Activated CD4-positive, alpha-beta T cell treated with anti-CD3 and anti-CD28 coated beads for 36 hours (primary cell): ENCODE data around the gene PACSIN2. TPM values are rescaled to one million over a fixed set of nuclear protein-coding genes. Genes with fewer than 3 reads are reported as not detected.
"Not testable (repeated sequence)": the region's sequence is repeated elsewhere in the genome, so short reads cannot be mapped to it uniquely, and the experiment has no call there.

Experiments
- ATAC-seq: fragments of 200-7000 bp; cut with Tn5 transposase; one replicate; pipeline ENCODE4 v1.10.0; 2021; ENCODE audit warnings: mild to moderate bottlenecking, moderate library complexity
- CTCF ChIA-PET: fragments of 350-600 bp; sonication (Branson Sonifier 250); formaldehyde crosslinking; loops from one replicate; lab custom pipeline; 2021; ENCODE audit warnings: antibody characterized with exemption; lab: Charles Lee
- POLR2A ChIA-PET: fragments of 350-600 bp; sonication (Branson Sonifier 250); formaldehyde crosslinking; loops from one replicate; lab custom pipeline; 2021; ENCODE audit warnings: antibody characterized with exemption, inconsistent platforms; lab: Charles Lee
- DNase-seq: peaks from one replicate; pipeline ENCODE4 v3.0.0-alpha.2; 2020
- H3K27ac Mint-ChIP-seq: one replicate; pipeline ENCODE4 v1.8.0; 2021; ENCODE audit warnings: mixed read lengths
- H3K27me3 Mint-ChIP-seq: one replicate; pipeline ENCODE4 v1.8.0; 2021; ENCODE audit warnings: mixed read lengths
- H3K36me3 Mint-ChIP-seq: one replicate; pipeline ENCODE4 v1.8.0; 2021; ENCODE audit warnings: low read depth, mixed read lengths
- H3K4me1 Mint-ChIP-seq: one replicate; pipeline ENCODE4 v1.8.0; 2021; ENCODE audit warnings: mixed read lengths
- H3K4me3 Mint-ChIP-seq: one replicate; pipeline ENCODE4 v1.8.0; 2021; ENCODE audit warnings: mild to moderate bottlenecking, moderate library complexity, mixed read lengths
- H3K9me3 Mint-ChIP-seq: one replicate; pipeline ENCODE4 v1.8.0; 2021; ENCODE audit warnings: low read depth, mixed read lengths
- intact Hi-C, 2 experiments: fragments of 100-400 bp; cut with DNase I in 1 of 2; cut with micrococcal nuclease in 1 of 2; formaldehyde crosslinking; loops; one replicate each; pipeline versions ENCODE4 v1.14.2 to v1.15.1; 2022 to 2024; cut with DNase I, micrococcal nuclease
- total RNA-seq, 2 experiments: library from RNA; stranded (reverse); gene quantifications; one replicate each; pipeline ENCODE4 v1.2.3, GENCODE V29; 2021

The PACSIN2 gene
- total RNA-seq, 2 experiments from 2014 or later, result 27.9 to 28.1 TPM

DNA sequence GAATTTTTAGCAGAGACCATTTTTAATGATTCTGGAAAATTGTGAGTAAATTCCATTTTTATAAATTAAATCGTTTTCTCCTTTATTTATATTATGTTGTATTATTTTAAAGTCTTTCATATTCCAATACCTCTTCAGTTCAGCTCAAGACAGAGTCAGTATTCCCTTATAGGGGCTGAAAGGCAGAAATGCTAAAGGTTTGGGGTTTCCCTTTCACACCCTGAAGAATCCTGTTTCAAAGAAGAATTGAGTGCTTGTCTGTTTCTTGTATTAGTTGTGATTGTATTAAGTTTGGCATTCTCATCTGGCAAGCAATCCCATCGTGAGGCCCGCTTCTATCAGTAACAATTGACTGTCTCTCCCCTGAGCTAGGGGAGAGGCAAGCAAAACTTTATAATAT, 57.4 kb downstream of the PACSIN2 start:
- Mint-ChIP-seq H3K4me1 (peaks cover 51% of the 10 kb centered on the region), H3K27me3 (no peaks in the 10 kb centered on the region), H3K36me3 (peaks cover 4% of the 10 kb centered on the region), H3K9me3 (no peaks in the 10 kb centered on the region), H3K4me3 (no peak overlapping the region), H3K27ac (no peak overlapping the region)
- DNase-seq (no peak), ATAC-seq (no peak)
- CTCF ChIA-PET, result no interaction called here
- intact Hi-C loops, result no loop called here
- POLR2A ChIA-PET, result no interaction called here

DNA sequence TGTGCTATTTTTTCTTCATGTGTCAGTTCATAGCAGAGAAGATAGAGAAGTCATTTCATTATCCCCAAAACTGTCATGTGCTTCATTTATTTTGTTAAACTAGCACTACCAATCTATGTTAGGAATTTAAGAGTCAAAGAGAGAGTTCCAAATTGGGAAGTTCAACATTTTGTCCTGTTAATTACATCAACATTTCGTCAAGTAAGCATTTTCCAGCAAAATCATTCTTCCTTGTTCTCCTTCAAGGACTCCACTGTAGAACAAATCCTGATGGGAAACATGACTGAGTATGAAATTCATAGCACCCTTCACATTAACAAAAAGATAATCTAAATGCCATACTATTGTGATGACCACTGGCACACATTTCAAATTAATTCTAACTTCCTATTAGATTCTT, 59.1 kb downstream of the PACSIN2 start:
- no peak for DNase-seq
- ChIA-PET POLR2A (no interaction called here), CTCF (no interaction called here)
- intact Hi-C loops, result no loop called here
- peaks cover 44% of the 10 kb centered on the region for H3K4me1 Mint-ChIP-seq
- peaks cover 2% of the 10 kb centered on the region for H3K36me3 Mint-ChIP-seq
- no peaks in the 10 kb centered on the region for H3K9me3 Mint-ChIP-seq
- no peak overlapping the region for H3K27ac Mint-ChIP-seq
- no peak for ATAC-seq
- no peaks in the 10 kb centered on the region for H3K27me3 Mint-ChIP-seq
- H3K4me3 Mint-ChIP-seq, result no peak overlapping the region

DNA sequence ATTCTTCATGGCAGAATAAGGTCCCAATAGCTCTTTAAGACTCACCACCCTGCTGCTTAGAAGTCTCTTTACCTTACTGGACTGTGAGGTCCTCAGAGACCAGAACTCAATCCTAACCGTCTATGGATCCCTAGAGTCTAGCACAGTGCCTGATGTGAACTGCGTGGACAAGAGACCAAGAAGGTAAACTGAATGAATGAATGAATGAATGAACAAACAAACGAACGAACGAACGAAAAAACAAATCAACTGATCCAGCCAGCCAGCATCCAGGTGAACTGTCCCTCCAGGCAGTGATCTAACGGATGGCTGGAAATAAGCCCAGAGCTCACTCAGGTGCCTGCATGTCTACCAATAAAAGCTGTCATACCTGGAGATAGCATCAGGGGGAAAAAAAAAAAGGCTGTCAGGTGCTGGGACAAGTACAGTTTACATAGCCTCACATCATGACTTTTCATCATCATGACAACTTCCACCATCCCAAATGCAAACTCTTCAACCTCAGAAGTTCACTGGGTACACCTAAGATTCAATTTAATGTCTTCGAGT, 59.8 kb downstream of the PACSIN2 start:
- DNase-seq (no peak), ATAC-seq (no peak)
- Mint-ChIP-seq H3K4me3 (no peak overlapping the region), H3K36me3 (peaks cover 2% of the 10 kb centered on the region), H3K27me3 (no peaks in the 10 kb centered on the region), H3K9me3 (no peaks in the 10 kb centered on the region), H3K4me1 (peaks cover 37% of the 10 kb centered on the region), H3K27ac (no peak overlapping the region)
- intact Hi-C loops, result no loop called here
- ChIA-PET POLR2A (no interaction called here), CTCF (no interaction called here)

DNA sequence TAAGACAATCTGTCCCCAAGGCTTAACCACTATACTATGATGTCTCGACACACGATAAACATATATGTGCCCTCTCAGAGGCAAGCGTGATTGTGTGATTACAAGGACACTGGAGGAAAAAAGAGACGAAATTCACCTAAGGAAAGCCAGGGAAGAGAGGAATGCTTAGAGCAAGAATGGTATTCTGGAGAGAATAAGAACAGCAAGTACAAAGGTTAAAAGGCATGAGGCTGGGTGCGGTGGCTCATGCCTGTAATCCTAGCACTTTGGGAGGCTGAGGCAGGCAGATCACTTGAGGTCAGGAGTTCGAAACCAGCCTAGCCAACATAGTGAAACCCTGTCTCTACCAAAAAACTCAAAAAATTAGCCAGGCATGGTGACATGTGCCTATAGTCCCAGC, 61.2 kb downstream of the PACSIN2 start:
- CTCF ChIA-PET, result interaction anchor here (0.7 kb wide), 1 partner anchor 11 kb away, joined by 4 read pairs; no protein-coding TSS in a partner anchor
- H3K36me3 Mint-ChIP-seq, H3K27me3 Mint-ChIP-seq, H3K27ac Mint-ChIP-seq, DNase-seq, intact Hi-C loops, H3K9me3 Mint-ChIP-seq, POLR2A ChIA-PET, H3K4me3 Mint-ChIP-seq, ATAC-seq: not testable (repeated sequence)
- peaks cover 27% of the 10 kb centered on the region for H3K4me1 Mint-ChIP-seq

DNA sequence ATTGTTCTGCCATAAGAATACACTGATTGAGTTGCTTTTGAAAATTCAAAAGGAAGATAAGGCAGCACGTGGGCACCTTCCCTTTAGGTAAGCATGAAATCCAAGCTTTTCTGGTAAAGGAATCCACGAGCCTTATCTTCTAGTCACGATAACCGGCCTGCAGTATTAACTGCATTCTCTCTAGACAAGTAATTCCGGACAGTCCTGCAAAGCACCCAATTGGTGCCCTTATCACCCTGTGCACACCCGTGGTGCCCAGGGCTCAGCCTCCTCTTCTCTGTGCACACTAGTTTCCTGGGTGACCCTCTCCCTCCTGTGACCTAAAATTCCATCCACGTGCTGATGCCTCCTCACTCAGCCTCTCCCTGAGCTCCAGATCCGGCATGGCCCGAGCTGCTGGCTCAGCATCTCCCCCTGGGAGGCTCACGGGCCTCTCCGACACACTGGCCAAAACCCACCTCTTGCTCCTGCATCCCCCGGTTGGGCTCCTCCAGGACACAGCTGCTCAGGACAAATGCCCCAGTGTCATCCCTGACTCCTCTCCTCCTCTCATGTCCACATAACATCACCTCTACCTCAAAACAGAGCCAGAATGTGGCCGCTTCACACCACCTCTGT, 63.7 kb downstream of the PACSIN2 start:
- POLR2A ChIA-PET, result interaction anchor here (0.7 kb wide), 1 partner anchor 60 kb away, joined by 3 read pairs; no protein-coding TSS in a partner anchor
- Mint-ChIP-seq H3K9me3 (no peaks in the 10 kb centered on the region), H3K27ac (no peak overlapping the region), H3K4me1 (peaks cover 38% of the 10 kb centered on the region), H3K27me3 (no peaks in the 10 kb centered on the region), H3K4me3 (no peak overlapping the region), H3K36me3 (no peaks in the 10 kb centered on the region)
- intact Hi-C loops, result no loop called here
- ATAC-seq (no peak), DNase-seq (no peak)
- CTCF ChIA-PET, result no interaction called here

DNA sequence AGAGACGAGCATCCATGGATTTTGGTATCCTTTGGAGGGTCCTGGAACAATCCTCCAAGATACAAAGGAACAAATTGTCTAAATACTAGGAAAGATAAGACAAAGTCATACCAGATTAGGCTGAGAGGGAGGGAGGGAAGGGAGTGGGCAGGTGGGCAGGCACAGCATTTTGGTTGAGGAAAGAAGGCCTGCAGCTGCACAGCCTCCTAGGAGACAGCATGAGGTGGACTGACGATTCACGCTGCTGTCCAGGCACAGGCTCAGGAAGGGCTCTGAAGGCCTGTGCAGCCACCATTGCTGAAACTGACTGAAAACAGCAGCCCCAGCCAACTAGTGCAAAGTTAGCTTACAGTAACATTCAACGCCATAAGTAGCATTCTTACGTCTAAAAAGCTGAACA, 64.7 kb downstream of the PACSIN2 start:
- CTCF ChIA-PET, result no interaction called here
- no peaks in the 10 kb centered on the region for H3K27me3 Mint-ChIP-seq
- no peaks in the 10 kb centered on the region for H3K9me3 Mint-ChIP-seq
- no peak overlapping the region for H3K27ac Mint-ChIP-seq
- intact Hi-C loops, result no loop called here
- H3K36me3 Mint-ChIP-seq, result no peaks in the 10 kb centered on the region
- ATAC-seq, result no peak
- POLR2A ChIA-PET, result no interaction called here
- no peak overlapping the region for H3K4me3 Mint-ChIP-seq
- DNase-seq, result no peak
- peaks cover 46% of the 10 kb centered on the region for H3K4me1 Mint-ChIP-seq

DNA sequence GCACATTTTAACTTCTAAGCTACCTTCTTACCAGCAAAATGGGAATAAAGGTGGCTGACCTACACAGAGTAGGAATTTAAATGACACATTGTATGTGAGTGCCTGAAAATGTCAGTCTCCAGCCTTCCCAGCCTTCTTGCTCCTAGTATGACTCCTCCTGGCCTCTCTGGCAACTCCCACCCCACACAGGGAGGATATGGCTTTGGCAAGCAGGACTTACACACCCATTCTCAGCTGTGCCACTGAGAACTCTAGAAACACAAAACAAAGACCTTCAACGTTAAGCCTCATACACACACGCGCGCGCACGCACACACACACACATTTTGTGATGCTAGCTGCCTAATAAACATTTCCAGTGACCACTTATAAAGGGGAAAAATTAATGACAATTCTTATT, 65.8 kb downstream of the PACSIN2 start:
- ATAC-seq, result no peak
- Mint-ChIP-seq H3K27ac (no peak overlapping the region), H3K9me3 (no peaks in the 10 kb centered on the region), H3K36me3 (no peaks in the 10 kb centered on the region), H3K27me3 (no peaks in the 10 kb centered on the region), H3K4me3 (no peak overlapping the region), H3K4me1 (peaks cover 50% of the 10 kb centered on the region)
- intact Hi-C loops, result no loop called here
- ChIA-PET POLR2A (no interaction called here), CTCF (interaction anchor here (0.7 to 0.9 kb wide), 2 partner anchors 10 to 108 kb away, joined by 3 read pairs; no protein-coding TSS in a partner anchor)
- no peak for DNase-seq

DNA sequence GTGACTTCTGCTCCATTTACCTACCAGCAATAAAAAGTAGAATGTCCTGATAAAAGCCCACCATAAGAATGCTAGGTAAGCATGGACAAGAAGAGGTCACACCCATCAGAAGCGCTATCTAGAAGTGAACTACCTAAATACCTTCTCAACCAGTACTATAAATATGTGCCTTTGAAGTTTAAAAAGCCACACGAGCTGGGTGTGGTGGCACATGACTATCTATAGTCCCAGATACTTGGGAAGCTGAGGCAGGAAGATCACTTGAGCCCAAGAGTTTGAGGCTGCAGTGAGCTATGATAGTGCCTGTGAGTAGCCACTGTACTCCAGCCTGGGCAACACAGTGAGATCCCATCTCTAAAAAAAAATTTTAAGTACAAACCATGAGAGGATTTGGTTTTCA, 66.7 kb downstream of the PACSIN2 start:
- Mint-ChIP-seq H3K27me3 (no peaks in the 10 kb centered on the region), H3K4me1 (peaks cover 50% of the 10 kb centered on the region), H3K36me3 (no peaks in the 10 kb centered on the region), H3K9me3 (no peaks in the 10 kb centered on the region), H3K27ac (no peak overlapping the region), H3K4me3 (no peak overlapping the region)
- ATAC-seq (no peak), DNase-seq (no peak)
- intact Hi-C loops, result no loop called here
- CTCF ChIA-PET, result interaction anchor here (0.9 kb wide), 1 partner anchor 11 kb away, joined by 3 read pairs; no protein-coding TSS in a partner anchor
- POLR2A ChIA-PET, result interaction anchor here (1.0 kb wide), 1 partner anchor 9 kb away, joined by 3 read pairs; no protein-coding TSS in a partner anchor

DNA sequence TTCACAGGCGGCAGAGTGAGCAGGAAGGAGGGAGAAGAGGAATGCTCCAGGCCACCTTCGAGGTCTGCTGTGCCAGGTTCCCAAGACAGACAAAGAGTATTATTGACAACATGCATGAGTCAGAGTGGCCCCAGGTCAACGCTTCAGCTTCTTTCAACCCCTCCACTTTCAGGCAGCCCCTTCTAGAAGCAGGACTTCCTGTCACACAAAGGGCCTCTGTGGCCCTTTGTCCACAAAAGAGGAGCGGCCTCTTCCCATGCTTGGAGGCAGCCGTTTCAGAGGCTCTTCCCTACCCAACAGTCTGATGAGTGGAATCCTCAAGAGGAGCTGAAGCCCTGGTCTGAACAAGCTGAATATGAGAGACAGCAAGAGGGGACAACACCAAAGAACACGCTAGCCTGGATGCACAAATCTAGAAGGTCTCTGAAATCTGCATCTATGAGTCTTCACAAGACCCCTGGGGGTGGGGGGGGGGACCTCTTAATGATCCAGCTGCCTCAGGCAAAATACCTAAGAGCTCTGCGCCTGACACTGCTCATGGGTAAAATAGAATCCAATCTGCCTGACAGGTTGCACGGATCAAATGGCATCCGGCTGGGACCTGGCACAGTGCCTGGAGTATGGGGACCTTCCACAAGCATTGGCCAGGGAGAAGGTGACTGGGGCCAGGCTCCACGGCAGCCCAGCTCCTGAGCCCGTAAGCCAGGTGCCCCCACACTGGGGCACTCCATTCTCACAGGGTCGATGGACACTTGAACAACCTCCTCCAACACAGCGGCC, 67.5 kb downstream of the PACSIN2 start:
- peaks cover 50% of the 10 kb centered on the region for H3K4me1 Mint-ChIP-seq
- ATAC-seq (no peak), DNase-seq (no peak)
- no peak overlapping the region for H3K4me3 Mint-ChIP-seq
- intact Hi-C loops, result no loop called here
- POLR2A ChIA-PET, result no interaction called here
- peaks cover 4% of the 10 kb centered on the region for H3K36me3 Mint-ChIP-seq
- no peaks in the 10 kb centered on the region for H3K9me3 Mint-ChIP-seq
- H3K27ac Mint-ChIP-seq, result no peak overlapping the region
- CTCF ChIA-PET, result interaction anchor here (0.6 kb wide), 1 partner anchor 284 kb away, joined by 3 read pairs; no protein-coding TSS in a partner anchor
- H3K27me3 Mint-ChIP-seq, result no peaks in the 10 kb centered on the region

DNA sequence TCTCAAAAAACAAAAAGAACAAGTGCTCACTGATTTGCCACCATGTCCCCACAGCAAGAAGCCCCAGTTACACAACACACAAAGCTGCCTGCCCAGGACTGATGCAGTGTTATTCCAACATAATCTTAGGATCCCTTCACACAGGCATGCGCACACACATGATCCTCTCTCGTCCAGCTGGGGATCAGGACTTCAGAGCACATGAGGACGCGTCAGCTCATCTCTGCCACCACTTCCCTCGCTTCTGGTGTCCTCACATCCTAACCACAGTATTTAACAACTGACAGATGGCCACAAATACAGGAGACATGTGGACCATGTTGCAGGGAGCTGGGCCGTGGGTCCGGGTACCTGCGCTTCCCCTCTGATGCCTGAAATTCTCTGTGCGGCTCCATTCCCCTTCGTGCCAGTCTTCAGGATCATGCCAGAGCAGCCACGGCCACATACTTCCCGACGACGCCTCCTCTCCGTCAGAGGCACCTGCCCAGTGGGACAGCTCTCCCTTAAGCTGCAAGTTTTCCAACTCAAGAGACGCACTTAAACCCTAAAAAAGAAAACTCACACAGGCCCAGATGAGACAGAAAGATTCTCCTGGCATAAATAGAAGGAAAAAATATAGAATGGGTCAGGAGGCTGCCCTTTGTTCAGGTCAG, 68.3 kb downstream of the PACSIN2 start:
- ChIA-PET CTCF (no interaction called here), POLR2A (interaction anchor here (0.5 kb wide), 1 partner anchor 70 kb away, joined by 3 read pairs; no protein-coding TSS in a partner anchor)
- H3K9me3 Mint-ChIP-seq, result no peaks in the 10 kb centered on the region
- peaks cover 46% of the 10 kb centered on the region for H3K4me1 Mint-ChIP-seq
- no peak for ATAC-seq
- no peak overlapping the region for H3K27ac Mint-ChIP-seq
- no peaks in the 10 kb centered on the region for H3K27me3 Mint-ChIP-seq
- peaks cover 4% of the 10 kb centered on the region for H3K36me3 Mint-ChIP-seq
- intact Hi-C loops, result no loop called here
- H3K4me3 Mint-ChIP-seq, result no peak overlapping the region
- DNase-seq, result no peak

DNA sequence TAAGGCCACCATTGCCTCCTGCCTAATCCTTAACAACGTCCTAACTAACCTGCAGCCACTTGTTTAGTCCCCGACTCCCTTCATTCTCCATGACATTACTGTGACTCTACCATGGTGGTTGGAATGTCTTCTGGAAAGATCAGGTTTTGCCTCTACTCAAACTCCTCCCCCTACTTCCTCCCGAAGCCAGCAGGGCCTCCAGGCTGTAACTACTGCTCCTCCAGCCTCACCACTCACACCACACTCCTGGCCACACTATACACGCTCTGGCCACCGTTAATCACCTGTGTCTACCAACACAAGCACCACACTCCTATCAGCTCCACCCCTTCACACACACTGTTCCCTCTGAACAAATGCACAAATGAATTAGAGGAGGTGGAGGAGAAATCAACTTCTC, 69.2 kb downstream of the PACSIN2 start:
- ChIA-PET CTCF (no interaction called here), POLR2A (no interaction called here)
- DNase-seq (no peak), ATAC-seq (no peak)
- intact Hi-C loops, result no loop called here
- Mint-ChIP-seq H3K9me3 (no peaks in the 10 kb centered on the region), H3K4me3 (no peak overlapping the region), H3K27me3 (no peaks in the 10 kb centered on the region), H3K4me1 (peaks cover 47% of the 10 kb centered on the region), H3K36me3 (peaks cover 4% of the 10 kb centered on the region), H3K27ac (no peak overlapping the region)
